Activated CD4-positive, alpha-beta memory T cell treated with anti-CD3 and anti-CD28 coated beads, Interleukin-2, amount 10 ng/mL, durations not matched to agents 7 days and 5 days (primary cell): Measurements from ENCODE around the gene FAM81B. TPM values are rescaled to one million over a fixed set of nuclear protein-coding genes. Genes with fewer than 3 reads are reported as not detected.

Experiments used
- CTCF ChIA-PET: fragments of 350-600 bp; sonication (Branson Sonifier 250); formaldehyde crosslinking; loops from one replicate; lab custom pipeline; 2021; ENCODE audit warnings: antibody characterized with exemption, inconsistent platforms; lab: Charles Lee
- POLR2A ChIA-PET: fragments of 350-600 bp; sonication (Branson Sonifier 250); formaldehyde crosslinking; loops from one replicate; lab custom pipeline; 2021; ENCODE audit warnings: antibody characterized with exemption; lab: Charles Lee
- DNase-seq: peaks from one replicate; pipeline ENCODE4 v3.0.0-alpha.2; 2020
- H3K27ac Mint-ChIP-seq: one replicate; pipeline ENCODE4 v1.8.0; 2021; ENCODE audit warnings: mild to moderate bottlenecking, mixed read lengths
- H3K27me3 Mint-ChIP-seq: one replicate; pipeline ENCODE4 v1.8.0; 2021; ENCODE audit warnings: mixed read lengths
- H3K36me3 Mint-ChIP-seq: one replicate; pipeline ENCODE4 v1.8.0; 2021; ENCODE audit warnings: low read depth, mixed read lengths
- H3K4me1 Mint-ChIP-seq: one replicate; pipeline ENCODE4 v1.8.0; 2021; ENCODE audit warnings: mixed read lengths
- H3K4me3 Mint-ChIP-seq: one replicate; pipeline ENCODE4 v1.8.0; 2021; ENCODE audit warnings: mild to moderate bottlenecking, mixed read lengths
- H3K9me3 Mint-ChIP-seq: one replicate; pipeline ENCODE4 v1.8.0; 2021; ENCODE audit warnings: mixed read lengths
- total RNA-seq, 2 experiments: library from RNA; stranded (reverse); gene quantifications; one replicate each; pipeline ENCODE4 v1.2.3, GENCODE V29; 2021

FAM81B gene
- total RNA-seq, 2 experiments from 2014 or later: not detected

GRCh38 chr5:95414451-95414850, 23.3 kb downstream of the FAM81B start:
- Mint-ChIP-seq H3K27ac (no peak overlapping the region), H3K27me3 (peaks cover 7% of the 10 kb centered on the region), H3K9me3 (no peaks in the 10 kb centered on the region), H3K36me3 (no peaks in the 10 kb centered on the region), H3K4me3 (no peak overlapping the region), H3K4me1 (no peaks in the 10 kb centered on the region)
- POLR2A ChIA-PET: no interaction called here
- no peak for DNase-seq
- CTCF ChIA-PET: no interaction called here

GRCh38 chr5:95417971-95418370, 26.8 kb downstream of the FAM81B start:
- H3K4me3 Mint-ChIP-seq: no peak overlapping the region
- no peaks in the 10 kb centered on the region for H3K9me3 Mint-ChIP-seq
- CTCF ChIA-PET: no interaction called here
- H3K36me3 Mint-ChIP-seq: no peaks in the 10 kb centered on the region
- H3K27ac Mint-ChIP-seq: no peak overlapping the region
- POLR2A ChIA-PET: no interaction called here
- no peak for DNase-seq
- H3K4me1 Mint-ChIP-seq: no peaks in the 10 kb centered on the region
- H3K27me3 Mint-ChIP-seq: peaks cover 9% of the 10 kb centered on the region

GRCh38 chr5:95422838-95423237, 31.7 kb downstream of the FAM81B start:
- Mint-ChIP-seq H3K27me3 (peaks cover 4% of the 10 kb centered on the region), H3K4me3 (no peak overlapping the region), H3K4me1 (no peaks in the 10 kb centered on the region), H3K27ac (no peak overlapping the region), H3K9me3 (no peaks in the 10 kb centered on the region), H3K36me3 (no peaks in the 10 kb centered on the region)
- no peak for DNase-seq
- ChIA-PET CTCF (no interaction called here), POLR2A (no interaction called here)

- H3K4me3 Mint-ChIP-seq: no peak overlapping the region
- ChIA-PET CTCF (no interaction called here), POLR2A (no interaction called here)
- H3K27ac Mint-ChIP-seq: no peak overlapping the region
- H3K9me3 Mint-ChIP-seq: no peaks in the 10 kb centered on the region
- H3K27me3 Mint-ChIP-seq: peaks cover 4% of the 10 kb centered on the region
- no peaks in the 10 kb centered on the region for H3K4me1 Mint-ChIP-seq
- no peaks in the 10 kb centered on the region for H3K36me3 Mint-ChIP-seq
- no peak for DNase-seq
These were observed 32.9 kb downstream of the FAM81B start for GRCh38 chr5:95424016-95424415.

GRCh38 chr5:95424526-95424925, 33.4 kb downstream of the FAM81B start:
- POLR2A ChIA-PET: no interaction called here
- Mint-ChIP-seq H3K27ac (no peak overlapping the region), H3K36me3 (no peaks in the 10 kb centered on the region), H3K27me3 (peaks cover 8% of the 10 kb centered on the region), H3K4me1 (no peaks in the 10 kb centered on the region), H3K4me3 (no peak overlapping the region), H3K9me3 (no peaks in the 10 kb centered on the region)
- no peak for DNase-seq
- CTCF ChIA-PET: no interaction called here

- DNase-seq: no peak
- H3K4me1 Mint-ChIP-seq: no peaks in the 10 kb centered on the region
- CTCF ChIA-PET: no interaction called here
- no peaks in the 10 kb centered on the region for H3K9me3 Mint-ChIP-seq
- no peak overlapping the region for H3K4me3 Mint-ChIP-seq
- POLR2A ChIA-PET: no interaction called here
- H3K36me3 Mint-ChIP-seq: no peaks in the 10 kb centered on the region
- peaks cover 6% of the 10 kb centered on the region for H3K27me3 Mint-ChIP-seq
- no peak overlapping the region for H3K27ac Mint-ChIP-seq
These were observed 35.1 kb downstream of the FAM81B start for GRCh38 chr5:95426227-95426626.

GRCh38 chr5:95432779-95433178, 41.6 kb downstream of the FAM81B start:
- Mint-ChIP-seq H3K4me3 (no peak overlapping the region), H3K27me3 (peaks cover 13% of the 10 kb centered on the region), H3K4me1 (no peaks in the 10 kb centered on the region), H3K36me3 (no peaks in the 10 kb centered on the region), H3K9me3 (no peaks in the 10 kb centered on the region), H3K27ac (no peak overlapping the region)
- DNase-seq: no peak
- POLR2A ChIA-PET: no interaction called here
- CTCF ChIA-PET: no interaction called here

GRCh38 chr5:95439801-95440493, 48.8 kb downstream of the FAM81B start:
- Mint-ChIP-seq H3K9me3 (no peaks in the 10 kb centered on the region), H3K27ac (no peak overlapping the region)
- POLR2A ChIA-PET: no interaction called here

GRCh38 chr5:95440825-95441224, 49.7 kb downstream of the FAM81B start:
- peaks cover 33% of the 10 kb centered on the region for H3K27me3 Mint-ChIP-seq
- POLR2A ChIA-PET: no interaction called here
- no peaks in the 10 kb centered on the region for H3K36me3 Mint-ChIP-seq
- no peaks in the 10 kb centered on the region for H3K4me1 Mint-ChIP-seq
- no peaks in the 10 kb centered on the region for H3K9me3 Mint-ChIP-seq
- H3K4me3 Mint-ChIP-seq: no peak overlapping the region
- H3K27ac Mint-ChIP-seq: no peak overlapping the region
- no peak for DNase-seq
- CTCF ChIA-PET: no interaction called here

More at GRCh38 chr5:95439801-95440493, 48.8 kb downstream of the FAM81B start:
- CTCF ChIA-PET: no interaction called here
- H3K36me3 Mint-ChIP-seq: no peaks in the 10 kb centered on the region
- no peaks in the 10 kb centered on the region for H3K4me1 Mint-ChIP-seq
- no peak for DNase-seq
- peaks cover 29% of the 10 kb centered on the region for H3K27me3 Mint-ChIP-seq
- no peak overlapping the region for H3K4me3 Mint-ChIP-seq

GRCh38 chr5:95441636-95442035, 50.5 kb downstream of the FAM81B start:
- Mint-ChIP-seq H3K27ac (no peak overlapping the region), H3K27me3 (peaks cover 32% of the 10 kb centered on the region), H3K36me3 (no peaks in the 10 kb centered on the region), H3K4me3 (no peak overlapping the region), H3K4me1 (no peaks in the 10 kb centered on the region), H3K9me3 (no peaks in the 10 kb centered on the region)
- POLR2A ChIA-PET: no interaction called here
- CTCF ChIA-PET: no interaction called here
- DNase-seq: no peak

GRCh38 chr5:95445442-95445841, 54.3 kb downstream of the FAM81B start:
- Mint-ChIP-seq H3K27ac (no peak overlapping the region), H3K4me3 (no peak overlapping the region), H3K4me1 (no peaks in the 10 kb centered on the region), H3K9me3 (no peaks in the 10 kb centered on the region), H3K36me3 (no peaks in the 10 kb centered on the region), H3K27me3 (peaks cover 23% of the 10 kb centered on the region)
- DNase-seq: no peak
- ChIA-PET POLR2A (no interaction called here), CTCF (no interaction called here)

- no peaks in the 10 kb centered on the region for H3K4me1 Mint-ChIP-seq
- H3K9me3 Mint-ChIP-seq: no peaks in the 10 kb centered on the region
- ChIA-PET CTCF (no interaction called here), POLR2A (no interaction called here)
- H3K27ac Mint-ChIP-seq: no peak overlapping the region
- DNase-seq: no peak
- no peaks in the 10 kb centered on the region for H3K36me3 Mint-ChIP-seq
- H3K27me3 Mint-ChIP-seq: peaks cover 17% of the 10 kb centered on the region
- no peak overlapping the region for H3K4me3 Mint-ChIP-seq
These were observed 54.8 kb downstream of the FAM81B start for GRCh38 chr5:95445995-95446394.

GRCh38 chr5:95446560-95447221, 55.5 kb downstream of the FAM81B start:
- no peak for DNase-seq
- H3K27me3 Mint-ChIP-seq: peaks cover 14% of the 10 kb centered on the region
- H3K27ac Mint-ChIP-seq: no peak overlapping the region
- ChIA-PET CTCF (no interaction called here), POLR2A (no interaction called here)
- H3K4me1 Mint-ChIP-seq: no peaks in the 10 kb centered on the region
- no peaks in the 10 kb centered on the region for H3K36me3 Mint-ChIP-seq
- H3K9me3 Mint-ChIP-seq: no peaks in the 10 kb centered on the region
- no peak overlapping the region for H3K4me3 Mint-ChIP-seq

- no peaks in the 10 kb centered on the region for H3K9me3 Mint-ChIP-seq
- DNase-seq: no peak
- H3K4me1 Mint-ChIP-seq: no peaks in the 10 kb centered on the region
- no peak overlapping the region for H3K4me3 Mint-ChIP-seq
- H3K27me3 Mint-ChIP-seq: peaks cover 11% of the 10 kb centered on the region
- H3K36me3 Mint-ChIP-seq: no peaks in the 10 kb centered on the region
- ChIA-PET POLR2A (no interaction called here), CTCF (no interaction called here)
- H3K27ac Mint-ChIP-seq: no peak overlapping the region
These were observed 56.8 kb downstream of the FAM81B start for GRCh38 chr5:95447961-95448360.
